Stimulated activated CD8-positive, alpha-beta memory T cell treated with anti-CD3 and anti-CD28 coated beads, Interleukin-4, amount 100 ng/mL, for 4 hours (primary cell): ENCODE measurements around the gene ZDHHC16.
"Not testable (repeated sequence)": the region's sequence is repeated elsewhere in the genome, so short reads cannot be mapped to it uniquely, and the experiment has no call there.

Experiments
- DNase-seq, 2 donors: peaks; one replicate each; pipeline ENCODE4 v3.0.0-alpha.2; 2020; ENCODE audit warnings: low read depth in 2 of 2, low spot score in 1 of 2

Gene ZDHHC16

DNA sequence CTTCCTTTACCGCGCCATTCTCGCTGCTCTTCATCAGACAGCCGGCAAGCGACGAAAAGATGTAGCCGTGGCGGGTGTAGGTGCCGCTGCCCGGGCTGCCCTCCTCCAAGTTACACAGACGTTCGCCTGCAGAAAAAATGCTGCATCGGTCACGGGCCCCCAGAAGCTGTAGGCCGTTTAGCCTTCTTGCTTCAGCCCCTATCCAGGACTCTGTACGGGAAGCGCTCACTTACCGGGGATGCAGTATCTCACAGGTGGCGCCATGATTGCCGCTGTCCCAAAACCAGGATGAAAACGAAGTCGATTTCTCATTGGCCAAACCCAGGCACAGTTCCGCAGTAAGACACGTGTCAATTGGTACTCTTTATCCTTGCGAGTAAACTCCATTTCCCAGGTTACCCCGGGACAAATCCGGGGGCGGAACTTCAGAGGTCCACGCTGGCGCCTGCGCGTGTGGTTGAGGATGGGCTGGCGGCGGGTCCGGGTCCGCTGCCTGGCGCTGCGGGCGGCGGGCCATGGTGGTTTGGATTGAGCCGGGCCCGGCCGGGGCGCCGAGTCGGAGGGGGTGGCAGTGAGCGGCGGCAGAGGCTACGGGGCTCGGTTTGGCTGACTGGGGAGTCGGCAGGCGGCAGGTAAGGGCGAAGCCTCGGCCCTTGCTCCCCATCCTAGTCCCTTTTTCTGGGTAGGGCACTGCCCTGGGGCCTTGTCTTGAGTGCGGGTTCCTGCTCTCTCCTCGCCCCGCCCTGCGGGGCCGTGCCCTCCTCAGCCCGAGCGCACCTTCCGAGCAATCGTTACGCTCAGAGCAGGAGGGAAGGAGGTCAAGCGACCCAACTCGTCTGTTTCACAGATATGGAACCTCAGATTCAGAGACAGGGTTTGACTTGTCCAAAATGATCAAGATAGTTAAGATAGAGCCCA, at the start of gene ZDHHC16, which contains the start of gene EXOSC1:
Gene ZDHHC16 (plus strand): TSS at position 454 of the 918 bp plus-strand sequence. CDS start 5,501 bp downstream, outside the sequence.
Gene EXOSC1 (minus strand): TSS at position 285 of the 918 bp plus-strand sequence. CDS start 21 bp downstream, at position 264.
- peak; percentile 75 to 84 for DNase-seq

GRCh38 chr10:97399843-97400545, 46.0 kb upstream of the ZDHHC16 start:
- no peak for DNase-seq

DNA sequence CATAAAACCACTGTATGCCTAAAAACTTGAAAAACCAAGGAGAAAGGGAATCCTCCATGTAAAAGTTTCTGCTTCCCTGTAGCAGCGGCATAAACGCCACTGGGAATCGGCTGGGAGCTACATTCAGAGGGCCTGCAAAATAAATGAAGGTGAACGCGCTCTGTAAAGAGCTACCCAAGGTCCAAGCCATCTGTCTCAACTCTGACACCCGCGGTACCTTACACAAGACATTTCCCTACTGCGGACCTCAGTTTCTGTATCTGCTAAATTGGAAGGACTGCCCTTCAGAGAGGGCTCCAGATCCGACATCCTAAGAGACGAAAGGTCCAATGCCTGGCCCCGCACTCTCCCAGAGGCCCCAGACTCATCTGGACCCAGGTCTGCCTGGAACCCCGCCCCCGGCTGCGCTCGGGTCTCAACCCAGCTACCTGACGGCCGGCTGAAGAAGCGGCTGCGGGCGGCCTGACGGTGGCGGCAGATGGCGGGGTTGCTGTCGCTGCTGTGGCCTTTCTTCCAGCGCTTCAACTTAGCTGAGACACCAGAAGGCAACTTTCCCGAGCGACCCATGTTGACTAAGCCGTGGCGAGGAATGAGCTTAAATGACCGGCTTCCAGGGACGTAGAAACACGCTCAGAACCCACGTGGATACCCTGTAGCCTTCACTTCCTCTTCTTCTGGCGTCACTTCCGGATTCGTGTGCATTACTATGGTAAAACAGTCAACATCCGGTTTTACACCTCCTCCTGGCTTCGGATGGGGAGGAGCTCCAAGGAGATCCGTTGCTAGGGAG, 45.1 kb upstream of the ZDHHC16 start, which contains the start of gene RRP12:
Gene RRP12 (minus strand): TSS at position 676 of the 790 bp plus-strand sequence. CDS start 109 bp downstream, at position 567.
- peak; percentile 63 for DNase-seq

- DNase-seq, result no peak
These were observed 44.5 kb upstream of the ZDHHC16 start for GRCh38 chr10:97401455-97401919.

GRCh38 chr10:97404044-97404443, 41.9 kb upstream of the ZDHHC16 start:
- no peak for DNase-seq

DNA sequence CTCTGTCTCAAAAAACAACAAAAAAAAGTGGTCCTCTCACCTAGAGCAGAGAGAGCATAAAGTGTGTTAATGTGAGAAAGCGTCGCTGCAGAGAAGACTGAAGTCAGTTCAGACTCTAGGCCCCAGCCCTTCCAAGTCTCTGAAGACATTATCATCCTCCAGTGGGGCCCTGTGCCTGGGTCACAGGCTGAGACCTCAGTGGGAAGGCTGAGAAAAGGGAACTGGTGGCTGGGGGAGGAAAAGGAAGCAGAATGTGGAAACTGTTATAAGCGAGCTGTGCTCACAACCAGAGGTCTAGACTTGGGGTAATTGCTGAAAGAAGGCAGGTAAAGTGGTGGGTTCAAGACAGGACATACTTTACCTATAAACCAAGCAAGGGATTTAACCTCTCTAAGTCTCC, 39.9 kb upstream of the ZDHHC16 start:
- no peak for DNase-seq

- not testable (repeated sequence) for DNase-seq
These were observed 39.5 kb upstream of the ZDHHC16 start for GRCh38 chr10:97406483-97406882.

DNA sequence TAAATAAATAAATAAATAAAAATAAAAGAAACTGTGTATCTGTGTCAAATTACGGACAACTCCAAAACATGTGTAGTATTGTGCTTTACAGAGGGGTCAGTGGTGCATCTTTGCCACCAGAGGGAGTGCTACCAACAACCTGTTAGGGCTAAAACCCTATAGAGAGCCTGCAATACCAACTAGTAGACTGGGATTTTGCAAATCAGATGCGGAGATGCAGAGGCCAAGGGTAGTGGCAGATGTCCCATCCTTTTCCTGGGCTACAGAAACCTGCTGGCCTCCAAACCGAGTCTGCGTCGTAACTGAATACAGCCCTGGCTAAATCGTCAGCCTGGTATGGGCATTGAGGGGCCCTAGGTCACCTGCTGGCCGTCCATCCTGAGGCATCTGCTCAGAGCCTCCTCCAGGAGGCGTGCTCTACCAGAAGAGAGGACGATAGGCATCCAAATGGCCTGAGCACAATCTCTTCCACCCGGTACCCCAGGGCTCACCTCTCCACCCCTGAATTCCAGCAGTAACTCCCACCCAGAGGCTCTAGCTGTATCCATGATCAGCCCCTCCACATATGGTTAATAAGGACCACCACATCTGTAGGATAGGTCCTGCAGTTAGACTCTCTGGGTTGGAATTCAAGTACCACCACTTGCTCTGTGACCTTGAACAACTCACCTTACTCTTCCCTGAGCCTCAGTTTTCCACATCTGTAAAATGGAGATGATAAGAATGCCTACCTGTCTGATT, 38.6 kb upstream of the ZDHHC16 start:
- peak in 1 of 2 donors; percentile 46 for DNase-seq

DNA sequence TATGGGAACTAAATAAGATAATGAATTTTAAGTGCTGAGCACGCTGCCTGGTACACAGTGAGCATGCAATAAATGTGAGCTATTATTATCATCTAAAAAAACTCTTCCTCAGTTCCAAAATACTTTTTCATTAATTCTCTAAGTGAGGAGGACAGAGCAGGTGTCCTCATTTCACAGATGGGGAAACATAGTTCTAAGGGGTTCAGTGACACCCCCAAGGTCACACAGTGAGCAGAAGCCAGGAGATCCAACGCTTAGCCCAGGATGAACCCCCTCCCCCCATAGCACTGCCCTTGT, 38.1 kb upstream of the ZDHHC16 start:
- DNase-seq, result no peak

GRCh38 chr10:97408496-97408992, 37.4 kb upstream of the ZDHHC16 start:
- no peak for DNase-seq

DNA sequence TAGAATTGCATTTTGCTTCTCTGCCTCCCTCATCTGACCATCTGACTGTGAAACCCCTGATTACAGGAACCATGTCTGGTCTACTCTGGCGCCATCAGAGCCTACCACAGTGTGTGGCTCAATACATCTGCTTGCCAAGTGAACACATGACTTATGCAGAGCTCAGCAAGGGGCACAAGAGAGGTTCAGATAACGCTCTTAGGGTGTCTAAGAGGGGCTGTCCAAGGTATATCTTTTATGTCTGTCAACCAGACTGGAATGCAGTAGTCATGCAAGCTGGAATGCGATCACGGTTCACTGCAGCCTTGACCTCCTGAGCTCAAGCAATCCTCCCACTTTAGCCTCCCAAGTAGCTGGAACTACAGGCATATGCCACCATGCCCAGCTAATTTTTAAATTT, 34.6 kb upstream of the ZDHHC16 start:
- DNase-seq, result no peak

DNA sequence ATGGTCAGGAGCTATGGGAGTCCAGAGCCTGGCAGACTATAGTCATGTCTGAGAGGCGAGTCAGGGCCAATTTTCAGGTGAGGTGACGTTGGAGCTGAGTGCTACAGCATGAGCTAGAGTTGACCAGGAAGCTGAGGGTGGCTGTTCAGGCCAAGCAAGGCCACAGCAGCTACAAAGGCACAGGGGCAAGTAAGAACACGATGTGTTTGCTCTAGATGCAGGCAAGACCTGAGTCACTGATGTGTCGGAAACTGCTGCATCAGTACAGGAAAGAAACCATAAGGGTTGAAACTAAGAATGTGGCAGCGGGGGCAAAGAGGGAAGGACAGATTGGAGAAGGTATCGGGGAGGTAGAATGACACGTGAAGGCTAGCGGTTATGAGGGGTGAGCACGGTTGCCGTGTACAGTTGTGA, 33.1 kb upstream of the ZDHHC16 start:
- DNase-seq, result no peak

DNA sequence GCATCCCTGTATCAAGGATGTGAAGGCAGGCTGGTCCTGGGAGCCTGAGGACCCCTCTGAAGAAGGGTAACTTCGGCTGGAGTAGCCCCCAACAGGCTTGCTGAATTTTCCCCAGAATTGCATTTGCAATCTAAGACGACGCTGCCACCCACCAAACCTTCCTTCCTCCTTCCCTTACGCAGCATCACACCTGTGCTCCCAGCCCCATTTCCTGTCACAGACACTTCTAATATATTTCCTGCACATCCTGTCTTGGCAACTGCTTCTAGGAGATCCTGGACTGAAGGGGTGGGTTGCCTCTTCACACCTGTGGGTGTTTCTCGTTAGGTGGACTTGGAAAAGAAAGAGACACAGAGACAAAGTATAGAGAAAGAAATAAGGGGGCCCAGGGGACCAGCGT, 29.4 kb upstream of the ZDHHC16 start:
- DNase-seq, result no peak

DNA sequence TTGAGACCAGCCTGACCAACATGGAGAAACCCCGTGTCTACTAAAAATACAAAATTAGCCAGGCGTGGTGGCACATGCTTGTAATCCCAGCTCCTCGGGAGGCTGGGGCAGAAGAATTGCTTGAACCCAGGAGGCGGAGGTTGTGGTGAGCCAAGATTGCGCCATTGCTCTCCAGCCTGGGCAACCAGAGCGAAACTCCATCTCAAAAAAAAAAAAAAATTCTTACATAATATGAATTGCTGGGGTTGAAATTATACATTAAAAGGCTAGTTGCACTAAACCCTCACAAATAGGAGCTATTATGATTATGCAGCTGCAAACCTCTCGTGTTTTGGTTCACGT, 22.2 kb upstream of the ZDHHC16 start:
- not testable (repeated sequence) for DNase-seq

GRCh38 chr10:97425964-97426775, 19.8 kb upstream of the ZDHHC16 start, which contains the start of gene PGAM1:
PGAM1 (plus strand) TSS chr10:97426191; CDS start chr10:97426308, 117 bp downstream.
- DNase-seq, result peak; percentile 85 to 89

- DNase-seq, result no peak
These were observed 19.0 kb upstream of the ZDHHC16 start for GRCh38 chr10:97426776-97427570.

DNA sequence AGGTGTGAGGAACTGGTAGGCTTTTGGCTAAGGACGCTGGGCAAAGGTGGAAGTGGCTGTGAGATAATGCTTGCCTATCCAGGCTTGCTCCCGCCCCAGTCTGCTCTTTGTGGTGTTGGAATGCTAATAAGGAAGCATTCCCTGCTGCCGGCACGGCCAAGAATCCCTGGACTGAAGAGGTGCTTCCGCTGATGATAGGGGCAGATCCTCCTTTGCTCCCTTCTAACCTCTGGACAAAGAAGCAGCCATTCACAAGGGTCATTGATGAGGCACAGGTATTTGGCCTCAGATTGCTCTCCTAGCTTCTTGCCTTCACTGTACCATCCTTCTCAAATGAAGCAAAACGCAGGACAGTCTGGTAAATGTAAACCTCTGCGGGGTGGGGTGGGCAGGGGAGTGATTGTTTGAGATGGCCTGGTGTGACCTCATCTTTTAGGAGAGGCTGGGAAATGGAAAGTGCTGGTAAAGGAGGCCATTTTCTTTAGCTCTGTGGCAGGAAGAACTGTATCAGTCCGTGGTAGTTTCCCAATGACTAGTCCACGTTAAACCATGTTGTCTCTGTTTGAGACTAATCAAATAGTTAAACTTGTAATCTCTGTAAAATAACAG, 18.3 kb upstream of the ZDHHC16 start:
- DNase-seq, result no peak

DNA sequence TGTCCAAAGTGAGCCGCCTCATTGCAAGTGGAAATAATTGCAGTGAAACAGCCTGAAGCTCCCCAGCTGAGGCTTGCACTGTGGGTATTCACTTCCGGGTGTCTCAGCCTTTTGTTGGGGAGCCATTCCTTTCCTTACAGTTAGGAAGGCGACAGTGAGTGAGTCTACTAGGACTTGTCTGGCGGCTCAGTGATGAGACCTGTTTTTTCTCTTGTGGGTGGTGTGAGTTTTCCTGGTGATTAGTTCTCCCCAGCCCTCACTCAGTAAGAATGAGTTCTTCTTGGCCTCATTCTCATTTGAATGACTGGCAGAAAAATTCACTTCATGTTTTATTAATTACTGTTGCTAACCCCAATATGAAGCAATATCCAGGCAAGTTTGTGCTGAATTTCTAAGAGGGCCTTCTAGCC, 17.4 kb upstream of the ZDHHC16 start:
- no peak for DNase-seq
